ENCODE data around the gene PADI2. TPM values are rescaled to one million over a fixed set of nuclear protein-coding genes. Genes with fewer than 3 reads are reported as not detected.

The PADI2 gene
- total and polyA plus RNA-seq, 4 experiments from 2014 or later, result 0.14 TPM; not detected in 3

- POLR2A ChIA-PET (ENCODE audit: partially characterized antibody), result no interaction called here
- H3K36me3 ChIP-seq (ENCODE audit: insufficient read depth, low read length), result no peaks in the 10 kb centered on the region
- no peaks in the 10 kb centered on the region for H3K9me3 ChIP-seq (ENCODE audit: control insufficient read depth in 1 of 2, low read length in 2 of 2)
- no peak overlapping the region for H3K4me3 ChIP-seq (ENCODE audit: low read length in 2 of 2)
- peaks cover 0 to 7% (median 0%) of the 10 kb centered on the region in 8 donors for H3K9me3 Mint-ChIP-seq
- no peaks in the 10 kb centered on the region for H3K4me1 ChIP-seq (ENCODE audit: insufficient read depth, low read length)
- DNase-seq, result no peak
- no peaks in the 10 kb centered on the region for H3K27me3 ChIP-seq (ENCODE audit: insufficient read depth, low read length)
- intact Hi-C loops (cut with micrococcal nuclease), result no loop called here
- no peak overlapping the region for H3K27ac ChIP-seq (ENCODE audit: low read depth, low read length)
- no peaks in the 10 kb centered on the region for H3K4me1 Mint-ChIP-seq
- H3K4me3 Mint-ChIP-seq, result no peak overlapping the region
- CTCF ChIA-PET (ENCODE audit: partially characterized antibody), result no interaction called here
- H3K27ac Mint-ChIP-seq, result no peak overlapping the region
- no peaks in the 10 kb centered on the region for H3K36me3 Mint-ChIP-seq
- peaks cover 2 to 4% of the 10 kb centered on the region in 2 donors for H3K27me3 Mint-ChIP-seq
Measured at GRCh38 chr1:17163371-17163770, 44.1 kb upstream of the PADI2 start.

- Mint-ChIP-seq H3K27me3 (peaks cover 2 to 4% of the 10 kb centered on the region in 2 donors), H3K4me3 (no peak overlapping the region), H3K9me3 (peaks cover 0 to 8% (median under 1%) of the 10 kb centered on the region in 8 donors), H3K27ac (no peak overlapping the region), H3K36me3 (no peaks in the 10 kb centered on the region), H3K4me1 (no peaks in the 10 kb centered on the region)
- intact Hi-C loops (cut with micrococcal nuclease), result no loop called here
- DNase-seq, result no peak
- no peaks in the 10 kb centered on the region for H3K36me3 ChIP-seq (ENCODE audit: insufficient read depth, low read length)
- POLR2A ChIA-PET (ENCODE audit: partially characterized antibody), result no interaction called here
- no peak overlapping the region for H3K27ac ChIP-seq (ENCODE audit: low read depth, low read length)
- no peaks in the 10 kb centered on the region for H3K9me3 ChIP-seq (ENCODE audit: control insufficient read depth in 1 of 2, low read length in 2 of 2)
- H3K4me3 ChIP-seq (ENCODE audit: low read length in 2 of 2), result no peak overlapping the region
- CTCF ChIA-PET (ENCODE audit: partially characterized antibody), result no interaction called here
- no peaks in the 10 kb centered on the region for H3K4me1 ChIP-seq (ENCODE audit: insufficient read depth, low read length)
- H3K27me3 ChIP-seq (ENCODE audit: insufficient read depth, low read length), result no peaks in the 10 kb centered on the region
Measured at GRCh38 chr1:17162941-17163340, 43.7 kb upstream of the PADI2 start.

GRCh38 chr1:17161926-17162800, 42.9 kb upstream of the PADI2 start:
- no peak overlapping the region for H3K27ac Mint-ChIP-seq
- H3K27me3 ChIP-seq (ENCODE audit: insufficient read depth, low read length), result no peaks in the 10 kb centered on the region
- H3K9me3 Mint-ChIP-seq, result peaks cover 0 to 15% (median 5%) of the 10 kb centered on the region in 8 donors
- H3K27me3 Mint-ChIP-seq, result peaks cover 2 to 3% of the 10 kb centered on the region in 2 donors
- no peaks in the 10 kb centered on the region for H3K36me3 ChIP-seq (ENCODE audit: insufficient read depth, low read length)
- ChIA-PET POLR2A (ENCODE audit: partially characterized antibody) (no interaction called here), CTCF (ENCODE audit: partially characterized antibody) (no interaction called here)
- no peak for DNase-seq
- intact Hi-C loops (cut with micrococcal nuclease), result no loop called here
- H3K4me1 ChIP-seq (ENCODE audit: insufficient read depth, low read length), result no peaks in the 10 kb centered on the region
- H3K4me3 Mint-ChIP-seq, result no peak overlapping the region
- no peaks in the 10 kb centered on the region for H3K9me3 ChIP-seq (ENCODE audit: control insufficient read depth in 1 of 2, low read length in 2 of 2)
- H3K4me3 ChIP-seq (ENCODE audit: low read length in 2 of 2), result no peak overlapping the region
- no peaks in the 10 kb centered on the region for H3K36me3 Mint-ChIP-seq
- no peaks in the 10 kb centered on the region for H3K4me1 Mint-ChIP-seq
- no peak overlapping the region for H3K27ac ChIP-seq (ENCODE audit: low read depth, low read length)

GRCh38 chr1:17161137-17161740, 42.0 kb upstream of the PADI2 start:
- Histone ChIP-seq H3K4me3 (ENCODE audit: low read length in 2 of 2) (no peak overlapping the region), H3K27me3 (ENCODE audit: insufficient read depth, low read length) (no peaks in the 10 kb centered on the region), H3K9me3 (ENCODE audit: control insufficient read depth in 1 of 2, low read length in 2 of 2) (no peaks in the 10 kb centered on the region), H3K4me1 (ENCODE audit: insufficient read depth, low read length) (no peaks in the 10 kb centered on the region), H3K36me3 (ENCODE audit: insufficient read depth, low read length) (no peaks in the 10 kb centered on the region), H3K27ac (ENCODE audit: low read depth, low read length) (no peak overlapping the region)
- intact Hi-C loops (cut with micrococcal nuclease), result no loop called here
- peaks cover 3 to 5% of the 10 kb centered on the region in 2 donors for H3K36me3 Mint-ChIP-seq
- H3K4me3 Mint-ChIP-seq, result no peak overlapping the region
- CTCF ChIA-PET (ENCODE audit: partially characterized antibody), result no interaction called here
- H3K9me3 Mint-ChIP-seq, result peaks cover 0 to 24% (median 13%) of the 10 kb centered on the region in 8 donors
- POLR2A ChIA-PET (ENCODE audit: partially characterized antibody), result no interaction called here
- no peaks in the 10 kb centered on the region for H3K4me1 Mint-ChIP-seq
- no peak overlapping the region for H3K27ac Mint-ChIP-seq
- no peak for DNase-seq
- peaks cover 3 to 4% of the 10 kb centered on the region in 2 donors for H3K27me3 Mint-ChIP-seq

GRCh38 chr1:17158961-17159360, 39.7 kb upstream of the PADI2 start:
- no peaks in the 10 kb centered on the region for H3K4me1 ChIP-seq (ENCODE audit: insufficient read depth, low read length)
- intact Hi-C loops (cut with micrococcal nuclease), result no loop called here
- peaks cover 0 to 10% of the 10 kb centered on the region in 2 donors for H3K9me3 ChIP-seq (ENCODE audit: control insufficient read depth in 1 of 2, low read length in 2 of 2)
- DNase-seq, result no peak
- H3K4me1 Mint-ChIP-seq, result no peaks in the 10 kb centered on the region
- ChIA-PET CTCF (ENCODE audit: partially characterized antibody) (no interaction called here), POLR2A (ENCODE audit: partially characterized antibody) (no interaction called here)
- no peak overlapping the region for H3K4me3 Mint-ChIP-seq
- peaks cover 10 to 21% of the 10 kb centered on the region in 2 donors for H3K36me3 Mint-ChIP-seq
- no peaks in the 10 kb centered on the region for H3K36me3 ChIP-seq (ENCODE audit: insufficient read depth, low read length)
- no peak overlapping the region for H3K4me3 ChIP-seq (ENCODE audit: low read length in 2 of 2)
- no peak overlapping the region for H3K27ac ChIP-seq (ENCODE audit: low read depth, low read length)
- no peak overlapping the region for H3K27ac Mint-ChIP-seq
- peaks cover 7% of the 10 kb centered on the region in 2 donors for H3K27me3 Mint-ChIP-seq
- peaks cover 8 to 47% (median 35%) of the 10 kb centered on the region in 8 donors for H3K9me3 Mint-ChIP-seq
- H3K27me3 ChIP-seq (ENCODE audit: insufficient read depth, low read length), result no peaks in the 10 kb centered on the region

- Histone ChIP-seq H3K27me3 (ENCODE audit: insufficient read depth, low read length) (no peaks in the 10 kb centered on the region), H3K9me3 (ENCODE audit: control insufficient read depth in 1 of 2, low read length in 2 of 2) (peaks cover 0 to 13% of the 10 kb centered on the region in 2 donors), H3K27ac (ENCODE audit: low read depth, low read length) (no peak overlapping the region), H3K4me1 (ENCODE audit: insufficient read depth, low read length) (no peaks in the 10 kb centered on the region), H3K36me3 (ENCODE audit: insufficient read depth, low read length) (no peaks in the 10 kb centered on the region), H3K4me3 (ENCODE audit: low read length in 2 of 2) (no peak overlapping the region)
- ChIA-PET CTCF (ENCODE audit: partially characterized antibody) (no interaction called here), POLR2A (ENCODE audit: partially characterized antibody) (no interaction called here)
- intact Hi-C loops (cut with micrococcal nuclease), result no loop called here
- H3K4me3 Mint-ChIP-seq, result no peak overlapping the region
- DNase-seq, result no peak
- peaks cover 13 to 21% of the 10 kb centered on the region in 2 donors for H3K27me3 Mint-ChIP-seq
- peaks cover 10 to 73% (median 56%) of the 10 kb centered on the region in 8 donors for H3K9me3 Mint-ChIP-seq
- peaks cover 19 to 27% of the 10 kb centered on the region in 2 donors for H3K36me3 Mint-ChIP-seq
- H3K4me1 Mint-ChIP-seq, result no peaks in the 10 kb centered on the region
- no peak overlapping the region for H3K27ac Mint-ChIP-seq
Measured at GRCh38 chr1:17156108-17156507, 36.9 kb upstream of the PADI2 start.

- POLR2A ChIA-PET (ENCODE audit: partially characterized antibody), result no interaction called here
- Mint-ChIP-seq H3K27me3 (peaks cover 16 to 25% of the 10 kb centered on the region in 2 donors), H3K4me3 (no peak overlapping the region), H3K27ac (no peak overlapping the region), H3K4me1 (no peaks in the 10 kb centered on the region), H3K36me3 (peaks cover 19 to 27% of the 10 kb centered on the region in 2 donors), H3K9me3 (peaks cover 10 to 76% (median 60%) of the 10 kb centered on the region in 8 donors)
- Histone ChIP-seq H3K27me3 (ENCODE audit: insufficient read depth, low read length) (no peaks in the 10 kb centered on the region), H3K4me3 (ENCODE audit: low read length in 2 of 2) (no peak overlapping the region), H3K36me3 (ENCODE audit: insufficient read depth, low read length) (no peaks in the 10 kb centered on the region), H3K9me3 (ENCODE audit: control insufficient read depth in 1 of 2, low read length in 2 of 2) (peaks cover 0 to 13% of the 10 kb centered on the region in 2 donors), H3K4me1 (ENCODE audit: insufficient read depth, low read length) (no peaks in the 10 kb centered on the region), H3K27ac (ENCODE audit: low read depth, low read length) (no peak overlapping the region)
- no peak for DNase-seq
- CTCF ChIA-PET (ENCODE audit: partially characterized antibody), result no interaction called here
- intact Hi-C loops (cut with micrococcal nuclease), result no loop called here
Measured at GRCh38 chr1:17155257-17155920, 36.1 kb upstream of the PADI2 start.
